Occipital lobe (tissue), 2 donors: Measurements from ENCODE around the gene ATG4C. TPM values are rescaled to one million over a fixed set of nuclear protein-coding genes. Genes with fewer than 3 reads are reported as not detected.

Experiments
- DNase-seq: peaks from one replicate; lab custom pipeline; 2025; lab: John Stamatoyannopoulos, UW
- total RNA-seq: library from RNA; depleted of rRNA; stranded (reverse); fragments of >200 nt; gene quantifications from one replicate; pipeline ENCODE4 v1.2.3, GENCODE V29; 2014

The ATG4C gene
- total RNA-seq, 1 donor from 2014 or later = 35.7 TPM

DNA sequence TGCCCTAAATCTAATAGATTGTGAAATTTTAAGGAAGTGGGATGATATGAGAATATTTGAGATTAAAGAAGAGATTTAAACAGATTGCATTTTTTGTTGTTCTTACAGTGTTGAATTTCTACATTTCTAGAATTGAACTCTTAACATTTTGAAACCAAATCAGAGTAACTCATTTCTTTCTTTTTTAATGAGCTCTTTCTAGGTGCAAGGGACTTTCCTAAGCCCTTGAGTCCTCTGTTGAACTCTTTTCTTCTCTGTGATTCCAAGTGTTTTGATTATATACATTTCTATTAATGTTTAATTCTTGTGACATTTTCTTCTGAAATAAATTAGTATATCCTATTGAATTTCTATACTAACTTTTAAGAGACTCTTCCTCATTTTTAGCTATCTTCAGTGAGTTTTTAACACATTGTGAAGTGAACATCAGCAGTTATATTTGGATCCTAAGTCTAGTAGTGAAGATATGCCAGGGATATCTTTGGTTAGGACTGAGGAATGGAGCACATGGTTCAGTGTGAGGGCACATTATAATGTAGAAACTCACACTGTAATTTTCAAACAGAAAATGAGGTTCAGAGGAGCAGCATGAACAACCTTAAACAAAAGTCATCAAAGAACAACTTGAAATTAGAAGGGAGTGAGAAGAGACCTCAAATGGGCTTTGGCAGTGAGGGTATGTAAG is 53.1 kb downstream of the ATG4C start:
- no peak for DNase-seq

- no peak for DNase-seq
These were observed 56.6 kb downstream of the ATG4C start for GRCh38 chr1:62840555-62840954.

- DNase-seq = no peak
These were observed 57.7 kb downstream of the ATG4C start for GRCh38 chr1:62841587-62842169.

GRCh38 chr1:62844030-62844429 is 60.1 kb downstream of the ATG4C start:
- DNase-seq = no peak

DNA sequence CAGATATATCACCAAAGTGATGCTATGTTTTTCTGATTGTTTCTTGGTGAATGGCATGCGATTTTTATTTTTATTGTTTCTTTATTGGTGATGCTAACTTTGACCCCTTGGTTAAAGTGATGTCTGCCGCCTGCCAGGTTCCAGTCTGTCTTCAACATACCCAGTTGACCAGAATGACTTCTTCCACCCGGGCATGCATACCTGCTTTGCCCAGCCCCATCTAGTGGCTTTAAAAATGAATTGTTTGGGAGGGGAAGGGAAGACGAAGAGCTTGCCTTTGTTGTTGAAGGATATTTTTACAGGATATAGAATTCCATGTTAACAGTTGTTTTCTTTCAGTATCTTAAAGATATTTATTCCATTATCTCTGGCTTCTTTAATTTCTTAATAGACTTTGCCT is 65.1 kb downstream of the ATG4C start:
- DNase-seq = no peak

GRCh38 chr1:62852253-62852652 is 68.3 kb downstream of the ATG4C start:
- no peak for DNase-seq

GRCh38 chr1:62856960-62857359 is 73.0 kb downstream of the ATG4C start:
- DNase-seq = no peak

GRCh38 chr1:62869217-62869754 is 85.4 kb downstream of the ATG4C start:
- no peak for DNase-seq

GRCh38 chr1:62870148-62870547 is 86.2 kb downstream of the ATG4C start:
- no peak for DNase-seq

DNA sequence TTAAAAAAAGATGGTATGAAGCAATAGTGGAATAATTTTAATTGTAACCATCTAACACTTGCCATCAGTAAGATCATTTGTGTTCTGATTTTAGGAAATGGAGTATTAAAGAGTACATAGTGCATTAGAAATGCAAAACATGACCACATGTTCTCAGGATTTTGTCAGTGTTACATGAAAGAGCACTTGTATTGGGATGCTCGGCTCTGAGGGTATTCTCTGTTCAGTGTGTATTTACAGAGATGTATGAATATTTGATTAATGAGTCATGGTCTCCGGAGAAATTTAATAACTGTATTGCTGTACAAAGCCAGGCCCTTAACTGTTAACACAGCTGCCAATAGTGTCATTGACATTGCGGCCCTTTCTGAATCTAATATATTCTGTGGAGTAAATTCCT is 91.7 kb downstream of the ATG4C start:
- DNase-seq = no peak

DNA sequence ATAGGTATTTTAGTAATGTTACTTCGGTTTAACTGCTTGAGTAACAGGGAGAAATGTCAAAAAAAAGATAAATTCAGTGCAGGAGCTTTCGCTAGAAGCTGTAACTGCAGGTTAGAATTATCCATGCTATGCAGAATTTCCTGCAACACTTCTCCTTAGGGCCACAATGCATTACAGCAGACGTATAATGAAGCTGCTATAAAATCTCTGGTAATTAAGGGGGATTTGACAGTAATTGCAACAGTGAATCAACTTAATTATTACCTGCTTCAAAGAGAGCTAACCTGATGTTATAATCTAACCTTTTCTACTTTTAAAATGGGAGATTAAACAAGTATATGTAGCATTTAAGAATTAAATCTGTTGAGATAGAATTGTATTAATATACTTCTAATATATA is 92.6 kb downstream of the ATG4C start:
- DNase-seq = no peak

GRCh38 chr1:62877579-62877978 is 93.6 kb downstream of the ATG4C start:
- no peak for DNase-seq

DNA sequence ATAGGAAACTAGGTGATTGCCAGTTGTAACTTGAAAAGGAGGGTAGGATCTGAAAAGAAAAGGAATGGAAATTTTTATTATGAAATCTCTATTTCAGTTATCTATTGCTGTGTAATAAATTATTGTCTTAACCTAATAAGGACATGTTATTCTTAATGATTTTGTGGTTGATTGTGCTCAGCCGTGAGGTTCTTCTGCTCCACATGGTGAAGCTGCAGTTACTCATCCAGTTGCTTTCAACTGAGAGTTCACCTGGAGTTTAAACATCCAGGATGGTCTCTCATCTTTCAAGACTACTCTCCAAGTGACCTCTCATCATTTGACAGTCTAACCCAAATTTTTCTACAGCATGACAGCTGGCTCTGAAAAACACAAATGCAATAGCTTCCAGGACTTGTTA is 96.0 kb downstream of the ATG4C start:
- DNase-seq = no peak

DNA sequence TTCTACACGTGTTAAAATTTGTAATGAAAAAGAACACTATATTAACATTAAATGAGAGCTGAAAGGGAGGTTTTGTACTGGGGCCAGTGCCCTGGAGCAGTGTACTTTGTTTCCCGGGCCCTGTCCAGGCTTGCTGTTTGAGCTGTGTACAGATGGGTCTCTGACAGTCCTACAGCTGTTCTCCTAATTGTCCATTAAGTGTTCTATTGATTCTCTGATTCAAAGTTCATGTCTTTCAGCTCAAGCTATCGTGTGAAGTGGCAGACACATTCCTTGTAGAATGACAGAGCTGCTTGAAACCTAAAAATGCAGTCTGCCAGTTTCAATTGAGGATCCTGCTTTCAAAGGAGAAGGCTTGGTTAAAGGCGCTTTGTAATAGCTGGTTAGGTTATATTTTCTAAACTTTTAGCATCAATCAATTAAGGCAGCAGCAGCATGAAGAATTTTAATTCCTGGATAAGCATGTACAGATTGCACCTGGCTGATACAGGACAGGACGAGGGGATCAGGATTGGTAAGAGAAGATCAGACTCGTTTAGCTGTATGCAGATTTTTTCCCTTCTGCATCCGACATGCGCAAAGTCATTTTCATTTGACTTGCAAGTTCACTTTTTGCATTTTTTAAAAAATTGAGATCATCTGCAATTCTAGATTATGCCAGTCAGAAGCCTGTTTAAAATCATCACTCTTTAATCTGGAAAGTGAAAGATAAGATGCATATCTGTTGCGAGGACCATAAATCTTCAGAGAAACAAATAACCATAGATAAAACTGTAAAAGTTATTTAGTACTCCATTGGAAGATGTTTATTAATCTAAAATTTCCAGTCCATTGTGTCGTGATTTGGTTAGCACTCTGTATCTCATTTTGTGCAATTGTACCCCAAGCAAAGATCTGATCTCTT is 98.5 kb downstream of the ATG4C start:
- DNase-seq = no peak

DNA sequence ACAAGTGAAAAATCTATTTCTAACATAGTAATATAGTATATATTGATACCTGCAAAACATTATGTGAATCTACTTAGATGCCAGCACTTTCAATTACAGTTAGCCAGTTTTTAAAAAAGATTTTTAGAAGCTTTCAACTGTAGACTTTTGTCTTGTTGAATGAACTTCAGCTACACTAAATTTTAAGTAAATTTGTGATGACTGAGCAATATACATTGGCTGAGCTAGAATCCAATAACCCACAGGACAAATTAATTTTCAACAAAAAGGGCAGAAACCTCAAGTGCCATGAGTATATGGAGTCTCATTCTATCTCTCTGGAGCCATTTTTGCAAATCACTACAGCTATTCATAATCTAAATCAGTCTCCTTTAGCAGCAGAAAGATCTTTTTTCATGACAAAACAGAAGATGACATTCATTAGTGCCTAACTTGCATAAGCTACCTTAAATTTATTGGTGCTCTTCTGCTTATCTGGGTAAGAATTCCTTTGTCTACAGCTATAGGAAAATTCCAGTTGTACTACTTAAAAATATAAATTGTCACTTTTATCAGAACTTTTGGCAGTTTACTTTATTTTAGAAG is 100.3 kb downstream of the ATG4C start:
- DNase-seq = no peak

GRCh38 chr1:62887799-62888507 is 104.0 kb downstream of the ATG4C start:
- DNase-seq = no peak

- no peak for DNase-seq
These were observed 108.1 kb downstream of the ATG4C start for GRCh38 chr1:62891956-62892562.

DNA sequence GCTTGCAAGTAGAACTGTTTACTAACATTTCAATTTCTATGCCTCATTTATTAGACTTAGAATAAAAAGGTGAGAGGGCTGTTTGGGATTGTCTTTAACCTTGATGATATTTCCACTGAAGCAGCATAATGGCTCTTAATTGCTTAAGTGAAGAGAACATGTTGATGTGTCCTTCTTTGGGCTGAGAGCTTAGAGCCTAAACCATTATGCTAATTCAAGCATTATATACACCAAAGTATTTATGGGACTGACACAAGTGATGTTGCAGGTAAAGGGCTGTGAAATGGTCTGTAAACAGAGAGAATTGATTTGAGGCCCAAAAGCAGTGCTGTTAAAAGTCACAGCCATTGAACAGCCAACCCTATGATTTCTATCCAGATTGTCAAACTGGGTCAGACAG is 113.9 kb downstream of the ATG4C start:
- no peak for DNase-seq

DNA sequence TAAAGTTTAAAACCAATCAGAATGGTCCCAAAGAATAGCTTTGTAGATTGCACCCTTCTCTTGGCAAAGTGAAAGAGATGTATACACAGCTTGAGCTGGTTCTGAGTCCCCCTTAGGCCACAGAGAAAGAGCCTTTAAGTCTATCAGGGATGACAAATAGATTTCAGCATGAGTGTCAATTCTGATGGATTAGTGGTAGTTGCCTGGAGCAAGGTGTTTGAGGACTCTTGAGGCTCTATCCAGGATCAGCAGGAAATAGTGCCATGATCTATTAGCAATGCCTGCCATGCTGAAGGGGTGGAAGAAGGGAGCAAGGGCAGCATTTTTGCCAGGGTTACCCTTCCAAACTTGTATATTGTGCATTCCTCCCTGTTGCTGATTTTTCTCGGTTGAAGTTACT is 116.6 kb downstream of the ATG4C start:
- DNase-seq = no peak

GRCh38 chr1:62901650-62902049 is 117.7 kb downstream of the ATG4C start:
- DNase-seq = no peak

DNA sequence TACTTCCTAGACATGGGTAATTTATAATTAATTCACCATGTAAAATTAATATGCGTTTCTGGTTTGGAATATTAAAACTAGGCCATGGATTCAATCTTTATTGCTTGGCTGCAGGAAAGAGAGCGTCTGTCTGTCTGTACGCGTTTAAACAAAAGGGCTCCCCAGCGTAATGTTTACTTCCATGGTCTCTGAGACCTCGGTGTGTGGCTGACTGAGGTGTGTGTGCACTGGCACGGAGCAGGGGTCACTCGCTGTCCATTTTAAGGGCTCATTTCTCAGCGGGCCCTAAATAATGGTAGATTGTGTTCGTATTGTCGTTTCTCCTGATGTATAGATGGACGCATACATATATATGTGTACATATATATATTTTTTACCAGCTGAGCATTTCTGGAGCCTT is 119.6 kb downstream of the ATG4C start:
- no peak for DNase-seq
